H9 (cell line): ENCODE results near the gene SLC7A5. TPM values are rescaled to one million over a fixed set of nuclear protein-coding genes. Genes with fewer than 3 reads are reported as not detected.

Experiments used
- DNase-seq: peaks from one replicate; pipeline ENCODE4 v3.0.0-alpha.2; 2017
- H2AFZ ChIP-seq: one replicate; pipeline ENCODE4 v1.6.1; 2013; ENCODE audit warnings: mild to moderate bottlenecking, low read length, control low read depth, moderate library complexity
- H2AK5ac ChIP-seq: 2 replicates; pipeline ENCODE4 v1.6.1; 2013; ENCODE audit warnings: low read length, control low read depth, mixed read lengths; ENCODE audit not compliant: insufficient read length
- H2BK120ac ChIP-seq: one replicate; pipeline ENCODE4 v1.6.1; 2013; ENCODE audit warnings: low read depth, mild to moderate bottlenecking, low read length, control low read depth, inconsistent platforms; ENCODE audit not compliant: poor library complexity, severe bottlenecking
- H2BK12ac ChIP-seq: 2 replicates; pipeline ENCODE4 v1.6.1; 2013; ENCODE audit warnings: low read length, control low read depth, mixed read lengths, low read depth; ENCODE audit not compliant: insufficient read length
- H2BK15ac ChIP-seq: 2 replicates; pipeline ENCODE4 v1.6.1; 2013; ENCODE audit warnings: low read depth, low read length, control low read depth
- H2BK20ac ChIP-seq: one replicate; pipeline ENCODE4 v1.6.1; 2013; ENCODE audit warnings: low read depth, mild to moderate bottlenecking, low read length, control low read depth, inconsistent platforms; ENCODE audit not compliant: poor library complexity, severe bottlenecking
- H2BK5ac ChIP-seq: 2 replicates; pipeline ENCODE4 v1.6.1; 2013; ENCODE audit warnings: low read length, control low read depth, mixed read lengths; ENCODE audit not compliant: insufficient read length
- H3K14ac ChIP-seq: 2 replicates; pipeline ENCODE4 v1.6.1; 2013; ENCODE audit warnings: low read length, control low read depth; ENCODE audit not compliant: insufficient read depth
- H3K18ac ChIP-seq: 2 replicates; pipeline ENCODE4 v1.6.1; 2013; ENCODE audit warnings: low read depth, mild to moderate bottlenecking, mixed read lengths, low read length, control low read depth; ENCODE audit not compliant: insufficient read length
- H3K23ac ChIP-seq: 2 replicates; pipeline ENCODE4 v1.6.1; 2013; ENCODE audit warnings: low read length, control low read depth, mixed read lengths, low read depth; ENCODE audit not compliant: insufficient read length
- H3K23me2 ChIP-seq: 2 replicates; pipeline ENCODE4 v1.6.1; 2013; ENCODE audit warnings: low read depth, mild to moderate bottlenecking, mixed read lengths, low read length, control low read depth; ENCODE audit not compliant: insufficient read length, poor library complexity, severe bottlenecking
- H3K27ac ChIP-seq: 2 replicates; pipeline ENCODE4 v1.5.1; 2013; ENCODE audit warnings: low read length, control low read depth, mixed read lengths, low read depth; ENCODE audit not compliant: insufficient read length
- H3K27me3 ChIP-seq: 2 replicates; pipeline ENCODE4 v1.6.1; 2013; ENCODE audit warnings: low read length, control low read depth, inconsistent platforms; ENCODE audit not compliant: insufficient read depth
- H3K4ac ChIP-seq: 2 replicates; pipeline ENCODE4 v1.6.1; 2013; ENCODE audit warnings: low read depth, mild to moderate bottlenecking, control low read depth, inconsistent platforms, low read length, moderate library complexity
- H3K4me1 ChIP-seq: 2 replicates; pipeline ENCODE4 v1.6.1; 2013; ENCODE audit warnings: low read length, control low read depth, inconsistent platforms; ENCODE audit not compliant: insufficient read depth
- H3K4me2 ChIP-seq: 2 replicates; pipeline ENCODE4 v1.6.1; 2013; ENCODE audit warnings: low read length, control low read depth, mixed read lengths; ENCODE audit not compliant: insufficient read length, insufficient read depth
- H3K56ac ChIP-seq: 2 replicates; pipeline ENCODE4 v1.6.1; 2013; ENCODE audit warnings: low read depth, mild to moderate bottlenecking, mixed read lengths, low read length, control low read depth; ENCODE audit not compliant: insufficient read length
- H3K79me1 ChIP-seq: 2 replicates; pipeline ENCODE4 v1.6.1; 2013; ENCODE audit warnings: low read depth, mild to moderate bottlenecking, moderate library complexity, low read length, control low read depth, inconsistent platforms; ENCODE audit not compliant: insufficient read depth, poor library complexity, severe bottlenecking
- H3K79me2 ChIP-seq: 2 replicates; pipeline ENCODE4 v1.6.1; 2013; ENCODE audit warnings: low read length, control low read depth, inconsistent platforms; ENCODE audit not compliant: insufficient read depth
- H3K9ac ChIP-seq: 2 replicates; pipeline ENCODE4 v1.6.1; 2013; ENCODE audit warnings: low read length, control low read depth, mixed read lengths; ENCODE audit not compliant: insufficient read length; ENCODE audit errors: extremely low read depth
- H3K9me3 ChIP-seq: one replicate; pipeline ENCODE4 v1.6.1; 2013; ENCODE audit warnings: low read depth, low read length, inconsistent platforms; ENCODE audit not compliant: control insufficient read depth
- H3T11ph ChIP-seq: one replicate; pipeline ENCODE4 v1.6.1; 2013; ENCODE audit warnings: mild to moderate bottlenecking, low read length, control low read depth, inconsistent platforms
- H4K20me1 ChIP-seq: one replicate; pipeline ENCODE4 v1.6.1; 2013; ENCODE audit not compliant: control insufficient read depth, insufficient read length, insufficient read depth
- H4K5ac ChIP-seq: 2 replicates; pipeline ENCODE4 v1.6.1; 2013; ENCODE audit warnings: low read depth, mild to moderate bottlenecking, mixed read lengths, low read length, control low read depth; ENCODE audit not compliant: insufficient read length
- H4K8ac ChIP-seq: replicated peaks from 2 replicates; pipeline ENCODE4 v1.6.1; 2013; ENCODE audit warnings: low read length, control low read depth, mixed read lengths, low read depth; ENCODE audit not compliant: insufficient read length
- H4K91ac ChIP-seq: 2 replicates; pipeline ENCODE4 v1.6.1; 2013; ENCODE audit warnings: low read depth, mild to moderate bottlenecking, moderate library complexity, mixed read lengths, low read length, control low read depth; ENCODE audit not compliant: insufficient read length
- H3K27ac Mint-ChIP-seq, 3 experiments: 2 replicates in 2 of 3; 3 replicates in 1 of 3; pipeline ENCODE4 v1.8.0; 2020 to 2021; ENCODE audit warnings: mixed read lengths in 3 of 3, mild to moderate bottlenecking in 1 of 3, moderate library complexity in 1 of 3
- H3K27me3 Mint-ChIP-seq: 2 replicates; pipeline ENCODE4 v1.8.0; 2021; ENCODE audit warnings: low read depth, mild to moderate bottlenecking, moderate library complexity, mixed read lengths
- H3K36me3 Mint-ChIP-seq, 3 experiments: 2 replicates in 2 of 3; 3 replicates in 1 of 3; pipeline ENCODE4 v1.8.0; 2020 to 2021; ENCODE audit warnings: low read depth in 3 of 3, mixed read lengths in 3 of 3; ENCODE audit not compliant: insufficient read depth in 1 of 3
- H3K4me1 Mint-ChIP-seq, 2 experiments: 2 replicates each; pipeline ENCODE4 v1.8.0; 2020; ENCODE audit warnings: mixed read lengths in 2 of 2
- H3K4me3 Mint-ChIP-seq, 2 experiments: 2 replicates in 1 of 2; 3 replicates in 1 of 2; pipeline ENCODE4 v1.8.0; 2020 to 2021; ENCODE audit warnings: mild to moderate bottlenecking in 2 of 2, mixed read lengths in 2 of 2, moderate library complexity in 1 of 2
- H3K9me3 Mint-ChIP-seq, 2 experiments: 2 replicates in 1 of 2; 3 replicates in 1 of 2; pipeline ENCODE4 v1.8.0; 2020; ENCODE audit warnings: mild to moderate bottlenecking in 2 of 2, mixed read lengths in 2 of 2, moderate library complexity in 1 of 2
- CTCF ChIP-seq: fragments of 200-600 bp; sonication (generic); conservative IDR thresholded peaks from 3 replicates; pipeline ENCODE4 v1.8.0; 2021; ENCODE audit warnings: antibody characterized with exemption, mild to moderate bottlenecking
- WGBS: extraction: QIAGEN DNeasy Blood & Tissue Kit; methylation state at CpG from one replicate; pipeline ENCODE4 v1.1.7; 2013; ENCODE audit warnings: missing lambda C conversion rate, low lambda C conversion rate, mixed read lengths; ENCODE audit not compliant: insufficient read length; ENCODE audit errors: extremely low coverage; 5-methylcytosine and 5-hydroxymethylcytosine counted together
- total RNA-seq: library from RNA; stranded (reverse); gene quantifications from 2 replicates; pipeline ENCODE4 v1.2.1, GENCODE V29; 2021

Gene SLC7A5
- total RNA-seq, 1 experiment from 2014 or later = 217 TPM

- no peak overlapping the region for H3T11ph ChIP-seq
- H3K4me3 Mint-ChIP-seq = no peak overlapping the region
- peaks cover 4% of the 10 kb centered on the region for H3K27me3 Mint-ChIP-seq
- no peaks in the 10 kb centered on the region for H4K20me1 ChIP-seq
- H2BK12ac ChIP-seq = no peak overlapping the region
- no peak overlapping the region for H3K27ac Mint-ChIP-seq
- H2BK15ac ChIP-seq = no peak overlapping the region
- H3K4me2 ChIP-seq = no peak overlapping the region
- no peak overlapping the region for H2BK5ac ChIP-seq
- H3K79me1 ChIP-seq = no peaks in the 10 kb centered on the region
- H3K23ac ChIP-seq = no peak overlapping the region
- H3K27me3 ChIP-seq = no peaks in the 10 kb centered on the region
- H3K4ac ChIP-seq = no peak overlapping the region
- peaks cover 0 to 2% of the 10 kb centered on the region in 2 experiments; a peak in 1 of 4 replicates for H3K4me1 Mint-ChIP-seq
- no peak overlapping the region for H2BK120ac ChIP-seq
- no peaks in the 10 kb centered on the region for H3K79me2 ChIP-seq
- H3K14ac ChIP-seq = no peak overlapping the region
- no peaks in the 10 kb centered on the region for H3K9me3 ChIP-seq
- no peak overlapping the region for H2AK5ac ChIP-seq
- no peaks in the 10 kb centered on the region for H3K4me1 ChIP-seq
- no peak for TF ChIP-seq CTCF
- H3K18ac ChIP-seq = no peak overlapping the region
- no CpG with 5 or more reads among the region's 21 CpGs for WGBS
- H3K9me3 Mint-ChIP-seq = no peaks in the 10 kb centered on the region
- H4K5ac ChIP-seq = no peak overlapping the region
- no peak overlapping the region for H4K91ac ChIP-seq
- no peak overlapping the region for H3K56ac ChIP-seq
- no peak overlapping the region for H2BK20ac ChIP-seq
- no peak overlapping the region for H4K8ac ChIP-seq
- DNase-seq = no peak
- no peak overlapping the region for H3K9ac ChIP-seq
- H3K23me2 ChIP-seq = no peaks in the 10 kb centered on the region
- H3K27ac ChIP-seq = no peak overlapping the region
- peaks cover 0 to 7% (median 0%) of the 10 kb centered on the region in 3 experiments; a peak in 2 of 7 replicates for H3K36me3 Mint-ChIP-seq
- no peak overlapping the region for H2AFZ ChIP-seq
These were observed 22.5 kb upstream of the SLC7A5 start for GRCh38 chr16:87891764-87892163.
